ENCODE results near the gene HDAC7.

Gene HDAC7

GRCh38 chr12:47805417-47805816 is 14.3 kb downstream of the HDAC7 start:
- no peaks in the 10 kb centered on the region for H3K27me3 ChIP-seq (replicated peaks in 2 of 5; ENCODE audit: control insufficient read depth in 4 of 5, insufficient read depth in 5 of 5, low read length in 4 of 5)
- H3K27ac ChIP-seq (ENCODE audit: insufficient read depth in 1 of 2, low read depth in 1 of 2, low read length in 2 of 2, poor library complexity in 1 of 2, severe bottlenecking in 2 of 2) = peak overlapping the region; percentile 13 to 50
- whole genome bisulfite sequencing (ENCODE audit: insufficient coverage) = 59% methylated on average over 2 of the region's 2 CpGs
- H3K4me1 ChIP-seq (ENCODE audit: control extremely low read depth in 1 of 4, control insufficient read depth in 4 of 4, insufficient read depth in 4 of 4, low read length in 3 of 4) = peaks cover 38 to 100% (median 97%) of the 10 kb centered on the region in 4 experiments
- no peak overlapping the region for H3K4me3 ChIP-seq (ENCODE audit: control insufficient read depth in 1 of 7, extremely low read depth in 1 of 7, insufficient read depth in 4 of 7, low read depth in 2 of 7, low read length in 6 of 7)
- CTCF ChIA-PET = interaction anchor here (1.1 to 49.5 kb wide), 6 partner anchors 8 to 33 kb away, joined by 3 to 1391 read pairs (median 13); partner anchors contain the start of genes HDAC7 and SLC48A1
- DNase-seq = no peak
- no peaks in the 10 kb centered on the region for H3K9me3 ChIP-seq (ENCODE audit: control extremely low read depth in 1 of 5, control insufficient read depth in 4 of 5, insufficient read depth in 2 of 5, low read depth in 1 of 5, low read length in 4 of 5)
- peaks cover 0 to 6% (median 3%) of the 10 kb centered on the region in 4 experiments for H3K36me3 ChIP-seq (ENCODE audit: control insufficient read depth in 4 of 4, insufficient read depth in 4 of 4, low read length in 3 of 4)
- POLR2A ChIA-PET = interaction anchor here (1.1 kb wide), 1 partner anchor 23 kb away, joined by 7 read pairs; no protein-coding TSS in a partner anchor

- 81% methylated on average over 6 of the region's 8 CpGs for whole genome bisulfite sequencing (ENCODE audit: insufficient coverage)
Observed at GRCh38 chr12:47804171-47804570, 15.5 kb downstream of the HDAC7 start.

DNA sequence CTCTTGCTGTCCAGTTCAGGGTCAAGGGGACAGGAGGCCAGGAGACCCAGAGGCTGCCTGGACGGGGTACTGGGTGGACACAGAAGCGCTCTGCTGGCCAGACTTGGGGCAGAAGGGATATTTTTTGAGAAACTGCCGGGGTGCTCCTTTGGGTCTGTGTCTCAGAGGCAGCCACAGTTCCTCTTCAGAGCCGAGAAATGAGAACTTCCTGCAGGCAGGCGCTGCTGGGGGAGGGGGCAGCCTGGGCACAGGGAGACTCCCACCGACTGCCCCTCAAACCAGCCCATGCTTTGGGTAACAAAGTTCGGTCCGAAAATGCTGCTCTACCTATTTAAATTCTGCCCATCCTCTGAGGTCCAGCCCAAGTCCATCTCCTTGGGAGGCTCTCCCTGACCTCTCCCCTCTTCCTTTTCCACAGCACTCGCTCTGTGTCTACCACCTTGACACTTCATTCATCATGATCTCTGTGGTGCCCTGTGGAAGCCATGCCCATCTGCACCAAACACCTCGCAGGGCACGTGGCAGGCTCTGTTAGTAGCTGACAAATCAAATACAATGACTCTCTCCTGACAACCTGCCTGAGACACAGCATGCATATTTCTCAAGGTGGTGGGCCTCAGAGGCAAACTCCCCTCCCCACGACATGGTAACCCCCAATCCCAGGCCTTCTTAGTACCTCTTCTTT is 16.4 kb downstream of the HDAC7 start:
- peak overlapping the region in 1 of 2 experiments; percentile 71 for H3K27ac ChIP-seq (ENCODE audit: insufficient read depth in 1 of 2, low read depth in 1 of 2, low read length in 2 of 2, poor library complexity in 1 of 2, severe bottlenecking in 2 of 2)
- no peaks in the 10 kb centered on the region for H3K9me3 ChIP-seq (ENCODE audit: control extremely low read depth in 1 of 5, control insufficient read depth in 4 of 5, insufficient read depth in 2 of 5, low read depth in 1 of 5, low read length in 4 of 5)
- H3K4me3 ChIP-seq (ENCODE audit: control insufficient read depth in 1 of 7, extremely low read depth in 1 of 7, insufficient read depth in 4 of 7, low read depth in 2 of 7, low read length in 6 of 7) = peak overlapping the region in 4 of 7 experiments; percentile 9 to 60 (median 26)
- WGBS (ENCODE audit: insufficient coverage) = 22% methylated on average over 11 of the region's 12 CpGs
- CTCF ChIA-PET = interaction anchor here (1.9 to 49.5 kb wide), 5 partner anchors 10 to 94 kb away, joined by 5 to 1391 read pairs (median 33); partner anchors contain the start of gene HDAC7
- H3K27me3 ChIP-seq (replicated peaks in 2 of 5; ENCODE audit: control insufficient read depth in 4 of 5, insufficient read depth in 5 of 5, low read length in 4 of 5) = no peaks in the 10 kb centered on the region
- DNase-seq = peak in 2 of 3 donors; percentile 37 to 46
- peaks cover 0 to 15% (median 10%) of the 10 kb centered on the region in 4 experiments for H3K36me3 ChIP-seq (ENCODE audit: control insufficient read depth in 4 of 4, insufficient read depth in 4 of 4, low read length in 3 of 4)
- POLR2A ChIA-PET = interaction anchor here (0.6 to 2.2 kb wide), 4 partner anchors 10 to 30 kb away, joined by 3 to 12 read pairs (median 10); no protein-coding TSS in a partner anchor
- H3K4me1 ChIP-seq (ENCODE audit: control extremely low read depth in 1 of 4, control insufficient read depth in 4 of 4, insufficient read depth in 4 of 4, low read length in 3 of 4) = peaks cover 28 to 100% (median 95%) of the 10 kb centered on the region in 4 experiments

More at GRCh38 chr12:47804171-47804570, 15.5 kb downstream of the HDAC7 start:
- Histone ChIP-seq H3K27me3 (replicated peaks in 2 of 5; ENCODE audit: control insufficient read depth in 4 of 5, insufficient read depth in 5 of 5, low read length in 4 of 5) (no peaks in the 10 kb centered on the region), H3K27ac (ENCODE audit: insufficient read depth in 1 of 2, low read depth in 1 of 2, low read length in 2 of 2, poor library complexity in 1 of 2, severe bottlenecking in 2 of 2) (peak overlapping the region in 1 of 2 experiments; percentile 50), H3K9me3 (ENCODE audit: control extremely low read depth in 1 of 5, control insufficient read depth in 4 of 5, insufficient read depth in 2 of 5, low read depth in 1 of 5, low read length in 4 of 5) (no peaks in the 10 kb centered on the region), H3K4me3 (ENCODE audit: control insufficient read depth in 1 of 7, extremely low read depth in 1 of 7, insufficient read depth in 4 of 7, low read depth in 2 of 7, low read length in 6 of 7) (no peak overlapping the region), H3K4me1 (ENCODE audit: control extremely low read depth in 1 of 4, control insufficient read depth in 4 of 4, insufficient read depth in 4 of 4, low read length in 3 of 4) (peaks cover 33 to 100% (median 97%) of the 10 kb centered on the region in 4 experiments), H3K36me3 (ENCODE audit: control insufficient read depth in 4 of 4, insufficient read depth in 4 of 4, low read length in 3 of 4) (peaks cover 0 to 11% (median 4%) of the 10 kb centered on the region in 4 experiments)
- ChIA-PET POLR2A (interaction anchor here (0.6 to 1.1 kb wide), 3 partner anchors 9 to 24 kb away, joined by 3 to 12 read pairs (median 7); no protein-coding TSS in a partner anchor), CTCF (interaction anchor here (1.9 to 49.5 kb wide), 4 partner anchors 14 to 94 kb away, joined by 5 to 1391 read pairs (median 60); partner anchors contain the start of genes HDAC7 and SLC48A1)
- no peak for DNase-seq

GRCh38 chr12:47802312-47802711 is 17.4 kb downstream of the HDAC7 start:
- 21% methylated on average over 3 of the region's 5 CpGs for WGBS (ENCODE audit: insufficient coverage)
- peaks cover 0 to 25% (median 14%) of the 10 kb centered on the region in 4 experiments for H3K36me3 ChIP-seq (ENCODE audit: control insufficient read depth in 4 of 4, insufficient read depth in 4 of 4, low read length in 3 of 4)
- peak in 2 of 3 donors; percentile 55 for DNase-seq
- peak overlapping the region in 4 of 7 experiments; percentile 21 to 60 (median 42) for H3K4me3 ChIP-seq (ENCODE audit: control insufficient read depth in 1 of 7, extremely low read depth in 1 of 7, insufficient read depth in 4 of 7, low read depth in 2 of 7, low read length in 6 of 7)
- CTCF ChIA-PET = interaction anchor here (1.0 to 49.5 kb wide), 17 partner anchors 8 to 96 kb away, joined by 3 to 1391 read pairs (median 5); partner anchors contain the start of genes HDAC7 and RPAP3
- peaks cover 24 to 99% (median 89%) of the 10 kb centered on the region in 4 experiments for H3K4me1 ChIP-seq (ENCODE audit: control extremely low read depth in 1 of 4, control insufficient read depth in 4 of 4, insufficient read depth in 4 of 4, low read length in 3 of 4)
- H3K9me3 ChIP-seq (ENCODE audit: control extremely low read depth in 1 of 5, control insufficient read depth in 4 of 5, insufficient read depth in 2 of 5, low read depth in 1 of 5, low read length in 4 of 5) = no peaks in the 10 kb centered on the region
- POLR2A ChIA-PET = interaction anchor here (1.2 to 2.2 kb wide), 4 partner anchors 11 to 31 kb away, joined by 3 to 12 read pairs (median 6); partner anchors contain the start of gene HDAC7
- peak overlapping the region; percentile 2 to 71 for H3K27ac ChIP-seq (ENCODE audit: insufficient read depth in 1 of 2, low read depth in 1 of 2, low read length in 2 of 2, poor library complexity in 1 of 2, severe bottlenecking in 2 of 2)
- H3K27me3 ChIP-seq (replicated peaks in 2 of 5; ENCODE audit: control insufficient read depth in 4 of 5, insufficient read depth in 5 of 5, low read length in 4 of 5) = no peaks in the 10 kb centered on the region

DNA sequence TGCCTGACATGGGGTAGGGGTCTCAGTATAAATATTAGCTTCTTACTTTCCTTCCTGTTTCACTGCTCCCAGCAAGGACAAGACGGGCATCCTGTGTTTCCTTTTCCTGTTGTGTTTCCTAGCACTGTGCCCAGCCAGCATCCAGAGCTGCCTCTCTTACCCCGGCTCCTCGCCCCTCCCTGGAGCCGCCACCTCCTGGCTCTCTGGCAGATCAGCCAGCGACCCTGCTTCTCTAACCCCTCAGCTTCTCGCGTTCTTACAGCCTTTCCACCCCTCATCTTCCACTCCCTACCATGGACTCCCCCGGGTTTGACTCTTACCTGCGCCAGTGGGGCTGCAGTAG is 17.8 kb downstream of the HDAC7 start:
- CTCF ChIA-PET = interaction anchor here (1.0 to 49.5 kb wide), 17 partner anchors 8 to 96 kb away, joined by 3 to 1391 read pairs (median 5); partner anchors contain the start of genes HDAC7 and RPAP3
- peaks cover 1 to 28% (median 15%) of the 10 kb centered on the region in 4 experiments for H3K36me3 ChIP-seq (ENCODE audit: control insufficient read depth in 4 of 4, insufficient read depth in 4 of 4, low read length in 3 of 4)
- peak overlapping the region in 1 of 2 experiments; percentile 71 for H3K27ac ChIP-seq (ENCODE audit: insufficient read depth in 1 of 2, low read depth in 1 of 2, low read length in 2 of 2, poor library complexity in 1 of 2, severe bottlenecking in 2 of 2)

GRCh38 chr12:47801170-47801903 is 18.4 kb downstream of the HDAC7 start:
- CTCF ChIA-PET = interaction anchor here (1.1 to 49.5 kb wide), 16 partner anchors 9 to 95 kb away, joined by 3 to 1391 read pairs (median 6); partner anchors contain the start of genes HDAC7 and RPAP3
- 48% methylated on average over 7 of the region's 7 CpGs for WGBS (ENCODE audit: insufficient coverage)
- Histone ChIP-seq H3K27me3 (replicated peaks in 2 of 5; ENCODE audit: control insufficient read depth in 4 of 5, insufficient read depth in 5 of 5, low read length in 4 of 5) (no peaks in the 10 kb centered on the region), H3K9me3 (ENCODE audit: control extremely low read depth in 1 of 5, control insufficient read depth in 4 of 5, insufficient read depth in 2 of 5, low read depth in 1 of 5, low read length in 4 of 5) (no peaks in the 10 kb centered on the region), H3K4me1 (ENCODE audit: control extremely low read depth in 1 of 4, control insufficient read depth in 4 of 4, insufficient read depth in 4 of 4, low read length in 3 of 4) (peaks cover 18 to 89% (median 79%) of the 10 kb centered on the region in 4 experiments), H3K36me3 (ENCODE audit: control insufficient read depth in 4 of 4, insufficient read depth in 4 of 4, low read length in 3 of 4) (peaks cover 2 to 33% (median 18%) of the 10 kb centered on the region in 4 experiments), H3K27ac (ENCODE audit: insufficient read depth in 1 of 2, low read depth in 1 of 2, low read length in 2 of 2, poor library complexity in 1 of 2, severe bottlenecking in 2 of 2) (no peak overlapping the region), H3K4me3 (ENCODE audit: control insufficient read depth in 1 of 7, extremely low read depth in 1 of 7, insufficient read depth in 4 of 7, low read depth in 2 of 7, low read length in 6 of 7) (peak overlapping the region in 3 of 7 experiments; percentile 1 to 48 (median 41))
- peak in 2 of 3 donors; percentile 48 to 51 for DNase-seq
- POLR2A ChIA-PET = interaction anchor here (0.8 to 2.2 kb wide), 5 partner anchors 12 to 32 kb away, joined by 3 to 12 read pairs (median 4); partner anchors contain the start of gene HDAC7

More for the DNA sequence above, 17.8 kb downstream of the HDAC7 start:
- WGBS (ENCODE audit: insufficient coverage) = 39% methylated on average over 6 of the region's 9 CpGs
- H3K4me3 ChIP-seq (ENCODE audit: control insufficient read depth in 1 of 7, extremely low read depth in 1 of 7, insufficient read depth in 4 of 7, low read depth in 2 of 7, low read length in 6 of 7) = peak overlapping the region in 3 of 7 experiments; percentile 41 to 48 (median 44)
- H3K9me3 ChIP-seq (ENCODE audit: control extremely low read depth in 1 of 5, control insufficient read depth in 4 of 5, insufficient read depth in 2 of 5, low read depth in 1 of 5, low read length in 4 of 5) = no peaks in the 10 kb centered on the region
- no peak for DNase-seq
- no peaks in the 10 kb centered on the region for H3K27me3 ChIP-seq (replicated peaks in 2 of 5; ENCODE audit: control insufficient read depth in 4 of 5, insufficient read depth in 5 of 5, low read length in 4 of 5)
- peaks cover 21 to 94% (median 84%) of the 10 kb centered on the region in 4 experiments for H3K4me1 ChIP-seq (ENCODE audit: control extremely low read depth in 1 of 4, control insufficient read depth in 4 of 4, insufficient read depth in 4 of 4, low read length in 3 of 4)
- POLR2A ChIA-PET = interaction anchor here (0.8 to 2.2 kb wide), 5 partner anchors 11 to 32 kb away, joined by 3 to 12 read pairs (median 4); partner anchors contain the start of gene HDAC7
